Gastroesophageal sphincter (tissue), 4 donors: Measurements from ENCODE around the gene USP31. TPM values are rescaled to one million over a fixed set of nuclear protein-coding genes. Genes with fewer than 3 reads are reported as not detected.

Experiments
- ATAC-seq: fragments of 150-250 bp; one replicate; pipeline ENCODE4 v1.9.1; 2016; ENCODE audit warnings: mild to moderate bottlenecking, moderate library complexity
- H3K27ac ChIP-seq, 4 donors: fragments of 200-600 bp; sonication (generic) in 3 of 4; 1 replicate in 3 of 4; 2 replicates in 1 of 4; pipeline ENCODE4 v1.5.1; 2016 to 2019
- H3K27me3 ChIP-seq: fragments of 200-600 bp; sonication (generic); one replicate; pipeline ENCODE4 v1.5.1; 2019
- H3K36me3 ChIP-seq, 2 donors: fragments of 200-600 bp; sonication (generic); one replicate each; pipeline ENCODE4 v1.5.1; 2019; ENCODE audit warnings: control low read depth in 1 of 2
- H3K4me1 ChIP-seq, 3 donors: fragments of 200-600 bp; sonication (generic); 1 replicate in 2 of 3; 2 replicates in 1 of 3; pipeline ENCODE4 v1.5.1; 2016 to 2019; ENCODE audit warnings: control low read depth in 2 of 3
- H3K4me3 ChIP-seq, 2 donors: fragments of 200-600 bp; sonication (generic); one replicate each; pipeline ENCODE4 v1.5.1; 2019; ENCODE audit warnings: mild to moderate bottlenecking in 1 of 2, moderate library complexity in 1 of 2
- H3K9me3 ChIP-seq, 3 donors: fragments of 200-600 bp; sonication (generic); one replicate each; pipeline ENCODE4 v1.5.1; 2017 to 2019; ENCODE audit warnings: control low read depth in 2 of 3
- CTCF ChIP-seq, 4 experiments: fragments of 200-600 bp in 2 of 4; fragments of 450-650 bp in 2 of 4; sonication (generic) in 1 of 4; IDR thresholded peaks; one replicate each; pipeline ENCODE4 v1.5.1; 2017 to 2019; ENCODE audit warnings: antibody characterized with exemption in 4 of 4, mild to moderate bottlenecking in 2 of 4, moderate library complexity in 2 of 4
- EP300 ChIP-seq: sonication (generic); formaldehyde crosslinking; IDR thresholded peaks from one replicate; pipeline ENCODE4 v1.6.1; 2017; ENCODE audit warnings: antibody characterized with exemption, mild to moderate bottlenecking
- POLR2A ChIP-seq, 2 donors: fragments of 450-650 bp; IDR thresholded peaks; one replicate each; pipeline ENCODE4 v1.6.1; 2017; ENCODE audit warnings: antibody characterized with exemption in 2 of 2, mild to moderate bottlenecking in 2 of 2, moderate library complexity in 1 of 2
- POLR2AphosphoS5 ChIP-seq: sonication (generic); formaldehyde crosslinking; IDR thresholded peaks from one replicate; pipeline ENCODE4 v1.6.1; 2017; ENCODE audit warnings: antibody characterized with exemption
- WGBS, 2 donors: methylation state at CpG; one replicate each; pipeline ENCODE4 v1.1.5; 2018; ENCODE audit warnings: low coverage in 1 of 2; 5-methylcytosine and 5-hydroxymethylcytosine counted together
- total RNA-seq, 4 donors: library from RNA; depleted of rRNA; stranded (reverse); fragments of >200 nt; gene quantifications; one replicate each; pipeline ENCODE4 v1.1.0, GENCODE V29; 2016

Gene USP31
- total RNA-seq, 4 donors from 2014 or later: 11.2 to 37.7 (median 26.6) TPM

GRCh38 chr16:23064639-23065038 lies 84.6 kb downstream of the USP31 start:
- no peak for TF ChIP-seq EP300
- TF ChIP-seq POLR2AphosphoS5: no peak
- no peak for TF ChIP-seq CTCF (IDR thresholded peaks at IDR 0.05)
- no peak for TF ChIP-seq POLR2A (IDR thresholded peaks at IDR 0.05)
- no peak overlapping the region for H3K4me3 ChIP-seq
- WGBS, 2 donors: 63 to 66% methylated on average over 7 to 9 of the region's 9 CpGs
- no peaks in the 10 kb centered on the region for H3K9me3 ChIP-seq
- peaks cover 0 to 35% of the 10 kb centered on the region in 2 donors for H3K36me3 ChIP-seq
- H3K27ac ChIP-seq: no peak overlapping the region
- no peak for ATAC-seq
- no peaks in the 10 kb centered on the region for H3K27me3 ChIP-seq
- H3K4me1 ChIP-seq: peaks cover 0 to 32% (median 0%) of the 10 kb centered on the region in 3 donors

GRCh38 chr16:23062524-23062923 lies 86.7 kb downstream of the USP31 start:
- no peaks in the 10 kb centered on the region for H3K9me3 ChIP-seq
- no peak overlapping the region for H3K27ac ChIP-seq
- peaks cover 0 to 32% (median 0%) of the 10 kb centered on the region in 3 donors for H3K4me1 ChIP-seq
- WGBS, 2 donors: 79 to 84% methylated on average over 4 of the region's 5 CpGs
- ATAC-seq: no peak
- TF ChIP-seq POLR2A (IDR thresholded peaks at IDR 0.05) (no peak), POLR2AphosphoS5 (no peak), EP300 (no peak), CTCF (IDR thresholded peaks at IDR 0.05) (no peak)
- H3K4me3 ChIP-seq: no peak overlapping the region
- peaks cover 0 to 13% of the 10 kb centered on the region in 2 donors for H3K36me3 ChIP-seq
- no peaks in the 10 kb centered on the region for H3K27me3 ChIP-seq

GRCh38 chr16:23061669-23062068 lies 87.6 kb downstream of the USP31 start:
- no peaks in the 10 kb centered on the region for H3K27me3 ChIP-seq
- no peak overlapping the region for H3K27ac ChIP-seq
- TF ChIP-seq POLR2AphosphoS5 (no peak), POLR2A (IDR thresholded peaks at IDR 0.05) (no peak), CTCF (IDR thresholded peaks at IDR 0.05) (no peak), EP300 (no peak)
- 43 to 51% methylated on average over 7 of the region's 7 CpGs for WGBS, 2 donors
- ATAC-seq: no peak
- H3K36me3 ChIP-seq: peaks cover 0 to 5% of the 10 kb centered on the region in 2 donors
- H3K4me1 ChIP-seq: peaks cover 0 to 27% (median 0%) of the 10 kb centered on the region in 3 donors
- no peak overlapping the region for H3K4me3 ChIP-seq
- no peaks in the 10 kb centered on the region for H3K9me3 ChIP-seq

GRCh38 chr16:23060458-23061320 lies 88.6 kb downstream of the USP31 start:
- peaks cover 0 to 18% (median 0%) of the 10 kb centered on the region in 3 donors for H3K4me1 ChIP-seq
- H3K27ac ChIP-seq: no peak overlapping the region
- no peaks in the 10 kb centered on the region for H3K9me3 ChIP-seq
- 16 to 17% methylated on average over 4 to 8 of the region's 9 CpGs for WGBS, 2 donors
- no peak for TF ChIP-seq POLR2A (IDR thresholded peaks at IDR 0.05)
- no peak for TF ChIP-seq EP300
- peak; percentile 71 to 83 (median 76) for TF ChIP-seq CTCF (IDR thresholded peaks at IDR 0.05)
- TF ChIP-seq POLR2AphosphoS5: no peak
- ATAC-seq: peak; percentile 58
- H3K36me3 ChIP-seq: no peaks in the 10 kb centered on the region
- H3K4me3 ChIP-seq: no peak overlapping the region
- no peaks in the 10 kb centered on the region for H3K27me3 ChIP-seq

- H3K27ac ChIP-seq: no peak overlapping the region
- ATAC-seq: no peak
- H3K4me1 ChIP-seq: peaks cover 0 to 18% (median 0%) of the 10 kb centered on the region in 3 donors
- H3K4me3 ChIP-seq: no peak overlapping the region
- TF ChIP-seq POLR2AphosphoS5 (no peak), CTCF (IDR thresholded peaks at IDR 0.05) (no peak), POLR2A (IDR thresholded peaks at IDR 0.05) (no peak), EP300 (no peak)
- H3K27me3 ChIP-seq: no peaks in the 10 kb centered on the region
- H3K36me3 ChIP-seq: no peaks in the 10 kb centered on the region
- 57 to 68% methylated on average over 3 to 4 of the region's 5 CpGs for WGBS, 2 donors
- no peaks in the 10 kb centered on the region for H3K9me3 ChIP-seq
These were observed 89.8 kb downstream of the USP31 start for GRCh38 chr16:23059433-23059832.
